Mucosa of descending colon (tissue), 3 donors: ENCODE measurements around the gene DCPS. TPM values are rescaled to one million over a fixed set of nuclear protein-coding genes. Genes with fewer than 3 reads are reported as not detected.
"Not testable (repeated sequence)": the region's sequence is repeated elsewhere in the genome, so short reads cannot be mapped to it uniquely, and the experiment has no call there.

ENCODE experiments used
- ATAC-seq: fragments of 200-7000 bp; cut with Tn5 transposase; one replicate; pipeline ENCODE4 v1.9.1; 2020; ENCODE audit warnings: mild to moderate bottlenecking, moderate library complexity
- DNase-seq, 3 donors: peaks; one replicate each; pipeline ENCODE4 v3.0.0-alpha.2; 2020
- H3K36me3 ChIP-seq: fragments of 200-600 bp; one replicate; pipeline ENCODE4 v1.8.0; 2021; ENCODE audit warnings: low read depth, mild to moderate bottlenecking
- H3K4me1 ChIP-seq: fragments of 200-600 bp; one replicate; pipeline ENCODE4 v1.8.0; 2021; ENCODE audit warnings: low read depth, mild to moderate bottlenecking
- H3K4me3 ChIP-seq: fragments of 200-600 bp; one replicate; pipeline ENCODE4 v1.8.0; 2021; ENCODE audit warnings: mild to moderate bottlenecking
- H3K9me3 ChIP-seq: fragments of 200-600 bp; one replicate; pipeline ENCODE4 v1.8.0; 2021; ENCODE audit warnings: mild to moderate bottlenecking
- CTCF ChIP-seq: fragments of 200-600 bp; IDR thresholded peaks from one replicate; pipeline ENCODE4 v1.8.0; 2022; ENCODE audit warnings: antibody characterized with exemption, mild to moderate bottlenecking
- intact Hi-C, 2 donors: fragments of 100-400 bp; cut with DNase I in 1 of 2; cut with micrococcal nuclease in 1 of 2; formaldehyde crosslinking; loops; one replicate each; pipeline versions ENCODE4 v1.11.0 to v1.11.1; 2022; cut with DNase I, micrococcal nuclease
- total RNA-seq, 3 donors: library from RNA; stranded (reverse); fragmentation: NEBNext Ultra II Directional in 2 of 3; extraction: Animal tissue kit (Norgen Biotek cat#: 25700) in 2 of 3; gene quantifications; one replicate each; pipeline versions ENCODE4 v1.2.1 to v1.2.4, GENCODE V29; 2021 to 2023
- donor health status: DM: no; HTN: no; CAD: no; lungs with moderate emphysema.
- donor health status: DM: no; HTN: no; CAD: no.
- donor health status: DM: no; HTN: yes; CAD: no.

Gene DCPS
- total RNA-seq, 3 donors from 2014 or later: 10.0 to 21.3 (median 14.8) TPM

DNA sequence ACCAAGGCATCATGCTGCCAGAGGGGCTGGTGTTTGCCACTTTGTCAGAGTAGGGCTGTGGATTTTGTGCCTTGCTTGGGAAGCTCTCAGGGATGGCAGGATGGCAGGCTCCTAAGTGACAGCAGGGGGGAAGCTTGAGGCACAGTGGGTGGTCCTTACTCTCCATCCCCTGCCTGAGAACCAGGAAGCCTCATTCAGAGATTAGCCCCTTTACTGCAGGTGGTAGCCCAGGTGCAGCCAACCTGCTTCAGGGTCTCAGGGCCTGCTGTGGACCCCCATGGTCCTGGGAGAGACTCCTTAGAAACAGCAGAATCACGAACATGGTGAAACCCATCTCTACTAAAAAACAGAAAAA is 42.7 kb downstream of the DCPS start:
- no peak overlapping the region for H3K4me3 ChIP-seq
- H3K9me3 ChIP-seq: no peaks in the 10 kb centered on the region
- intact Hi-C loops: no loop called here
- no peaks in the 10 kb centered on the region for H3K4me1 ChIP-seq
- no peak for TF ChIP-seq CTCF
- DNase-seq (no peak), ATAC-seq (no peak)
- no peaks in the 10 kb centered on the region for H3K36me3 ChIP-seq

DNA sequence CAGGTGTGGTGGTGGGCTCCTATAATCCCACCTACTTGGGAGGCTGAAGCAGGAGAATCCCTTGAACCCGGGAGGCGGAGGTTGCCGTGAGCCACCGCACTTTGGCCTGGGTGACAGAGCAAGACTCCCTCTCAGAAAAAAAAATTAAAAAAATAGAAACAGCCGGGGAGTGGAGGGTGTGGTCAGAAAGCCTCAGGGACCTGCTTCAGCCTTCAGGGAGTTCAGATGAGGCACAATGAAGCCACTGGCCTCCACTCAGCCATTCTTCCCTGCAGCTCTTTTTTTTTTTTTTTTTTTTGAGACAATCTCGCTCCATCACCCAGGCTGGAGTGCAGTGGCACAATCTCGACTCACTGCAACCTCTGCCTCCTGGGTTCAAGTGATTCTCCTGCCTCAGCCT is 43.1 kb downstream of the DCPS start:
- intact Hi-C loops, H3K36me3 ChIP-seq, H3K9me3 ChIP-seq, H3K4me1 ChIP-seq, H3K4me3 ChIP-seq, ATAC-seq: not testable (repeated sequence)
- DNase-seq: peak in 1 of 3 donors; percentile 34

- DNase-seq (peak in 1 of 3 donors; percentile 37), ATAC-seq (no peak)
- intact Hi-C loops: no loop called here
- H3K36me3 ChIP-seq: no peaks in the 10 kb centered on the region
- H3K4me1 ChIP-seq: no peaks in the 10 kb centered on the region
- TF ChIP-seq CTCF: no peak
- H3K9me3 ChIP-seq: no peaks in the 10 kb centered on the region
- no peak overlapping the region for H3K4me3 ChIP-seq
These were observed 44.1 kb downstream of the DCPS start for GRCh38 chr11:126347751-126348668.

GRCh38 chr11:126348806-126349582 is 45.1 kb downstream of the DCPS start:
- H3K9me3 ChIP-seq: no peaks in the 10 kb centered on the region
- H3K36me3 ChIP-seq: no peaks in the 10 kb centered on the region
- ATAC-seq (no peak), DNase-seq (peak in 1 of 3 donors; percentile 46)
- H3K4me1 ChIP-seq: no peaks in the 10 kb centered on the region
- intact Hi-C loops: no loop called here
- no peak overlapping the region for H3K4me3 ChIP-seq
- no peak for TF ChIP-seq CTCF

GRCh38 chr11:126350836-126351235 is 47.0 kb downstream of the DCPS start:
- DNase-seq (no peak), ATAC-seq (no peak)
- intact Hi-C loops: no loop called here
- Histone ChIP-seq H3K36me3 (no peaks in the 10 kb centered on the region), H3K4me3 (no peak overlapping the region), H3K4me1 (no peaks in the 10 kb centered on the region), H3K9me3 (no peaks in the 10 kb centered on the region)
- no peak for TF ChIP-seq CTCF

DNA sequence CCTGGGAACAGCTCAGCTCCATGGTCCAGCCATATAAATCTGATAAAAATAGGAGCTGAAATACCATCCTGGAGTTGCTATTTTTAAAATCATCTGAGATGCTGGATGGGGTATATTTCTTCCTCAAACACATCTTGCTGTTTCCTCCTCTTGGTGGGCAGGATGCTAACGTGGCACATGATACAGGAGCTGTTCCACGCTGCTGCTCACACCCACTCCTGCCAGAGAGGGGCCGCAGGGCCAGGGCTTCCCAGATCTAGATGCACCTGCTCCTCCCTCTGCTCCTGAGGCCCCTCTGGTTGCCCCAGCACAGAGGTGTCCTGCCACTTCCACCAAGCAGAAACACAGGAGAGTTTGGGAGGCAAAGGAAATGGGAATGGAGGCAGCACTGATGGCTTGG is 48.3 kb downstream of the DCPS start:
- no peak for TF ChIP-seq CTCF
- peak in 1 of 3 donors; percentile 14 for DNase-seq
- no peak for ATAC-seq
- intact Hi-C loops: no loop called here
- Histone ChIP-seq H3K4me1 (no peaks in the 10 kb centered on the region), H3K4me3 (no peak overlapping the region), H3K36me3 (no peaks in the 10 kb centered on the region), H3K9me3 (no peaks in the 10 kb centered on the region)
